SU-DHL-6 (cell line): ENCODE results near the gene CFAP141.
"Not testable (repeated sequence)": the region's sequence is repeated elsewhere in the genome, so short reads cannot be mapped to it uniquely, and the experiment has no call there.

ENCODE experiments used
- H2AFZ ChIP-seq: fragments of 200-600 bp; sonication (generic); 2 replicates; pipeline ENCODE4 v1.6.1; 2014; ENCODE audit warnings: low read depth, mild to moderate bottlenecking, moderate library complexity, mixed read lengths, antibody characterized with exemption, low read length; ENCODE audit not compliant: severe bottlenecking
- H3F3A ChIP-seq: fragments of 200-600 bp; shearing (Covaris generic); 2 replicates; pipeline ENCODE4 v1.6.0; 2016; ENCODE audit warnings: antibody characterized with exemption, mild to moderate bottlenecking; ENCODE audit not compliant: insufficient read depth
- H3K27ac ChIP-seq: fragments of 200-600 bp; sonication (generic); 2 replicates; pipeline ENCODE4 v1.5.1; 2016; ENCODE audit warnings: low read depth, mild to moderate bottlenecking, low read length, moderate library complexity, mixed read lengths
- H3K27me3 ChIP-seq: fragments of 200-600 bp; sonication (generic), shearing (Covaris generic); 2 replicates; pipeline ENCODE4 v1.6.0; 2014; ENCODE audit warnings: mild to moderate bottlenecking, low read length
- H3K36me3 ChIP-seq: fragments of 200-600 bp; sonication (generic); 2 replicates; pipeline ENCODE4 v1.6.1; 2014; ENCODE audit warnings: mild to moderate bottlenecking, low read length, mixed read lengths
- H3K4me2 ChIP-seq: fragments of 300-600, 200-600 bp; shearing (Covaris generic), sonication (generic); 2 replicates; pipeline ENCODE4 v1.6.0; 2014; ENCODE audit warnings: low read length, low read depth, mild to moderate bottlenecking; ENCODE audit not compliant: poor library complexity, severe bottlenecking
- H3K4me3 ChIP-seq: fragments of 200-600 bp; sonication (generic); 2 replicates; pipeline ENCODE4 v1.5.1; 2014; ENCODE audit warnings: antibody characterized with exemption, low read length, mild to moderate bottlenecking, mixed read lengths; ENCODE audit not compliant: insufficient read depth, poor library complexity, severe bottlenecking
- H3K79me2 ChIP-seq: fragments of 200-600 bp; sonication (generic); 2 replicates; pipeline ENCODE4 v1.6.1; 2014; ENCODE audit warnings: mild to moderate bottlenecking, low read length, moderate library complexity; ENCODE audit not compliant: insufficient read depth
- H3K9ac ChIP-seq: fragments of 200-600 bp; sonication (generic); 2 replicates; pipeline ENCODE4 v1.7.0; 2014; ENCODE audit warnings: mild to moderate bottlenecking, low read length
- H3K9me2 ChIP-seq: fragments of 200-600 bp; sonication (generic); replicated peaks from 2 replicates; pipeline ENCODE4 v1.6.1; 2014; ENCODE audit warnings: low read length; ENCODE audit not compliant: insufficient read depth
- H3K9me3 ChIP-seq: fragments of 200-600 bp; sonication (generic); 2 replicates; pipeline ENCODE4 v1.6.1; 2014; ENCODE audit warnings: low read length, mixed read lengths; ENCODE audit not compliant: insufficient read depth
- H4K20me1 ChIP-seq: fragments of 200-600 bp; sonication (generic); 2 replicates; pipeline ENCODE4 v1.6.1; 2014; ENCODE audit warnings: low read depth, mild to moderate bottlenecking, antibody characterized with exemption, low read length, moderate library complexity, mixed read lengths
- CTCF ChIP-seq: fragments of 200-600 bp; sonication (generic); IDR thresholded peaks from one replicate; pipeline ENCODE4 v1.5.1; 2017; ENCODE audit warnings: antibody characterized with exemption, mild to moderate bottlenecking, low read length, moderate library complexity; ENCODE audit not compliant: insufficient read depth, poor library complexity, severe bottlenecking
- EZH2phosphoT487 ChIP-seq: fragments of 200-600 bp; sonication (generic), shearing (Covaris generic); conservative IDR thresholded peaks from 2 replicates; pipeline ENCODE4 v1.6.1; 2018; ENCODE audit warnings: mild to moderate bottlenecking, antibody characterized with exemption, low read length, moderate library complexity, mixed read lengths

Gene CFAP141

GRCh38 chr1:154212083-154212482 lies 6.0 kb upstream of the CFAP141 start:
- H3F3A ChIP-seq: no peaks in the 10 kb centered on the region
- H3K9me3 ChIP-seq: no peaks in the 10 kb centered on the region
- TF ChIP-seq EZH2phosphoT487: no peak
- TF ChIP-seq CTCF: no peak
- no peak overlapping the region for H3K27ac ChIP-seq
- no peak overlapping the region for H2AFZ ChIP-seq
- peaks cover 16% of the 10 kb centered on the region for H3K79me2 ChIP-seq
- no peaks in the 10 kb centered on the region for H4K20me1 ChIP-seq
- H3K36me3 ChIP-seq: peaks cover 19% of the 10 kb centered on the region; the same call in 1 of the 2 replicates
- H3K4me2 ChIP-seq: no peak overlapping the region
- no peaks in the 10 kb centered on the region for H3K27me3 ChIP-seq
- H3K4me3 ChIP-seq: no peak overlapping the region
- H3K9ac ChIP-seq: no peak overlapping the region
- H3K9me2 ChIP-seq: no peaks in the 10 kb centered on the region

GRCh38 chr1:154208677-154209388 lies 2.7 kb upstream of the CFAP141 start:
- Histone ChIP-seq H3F3A (0 out of 2 replicates have a peak, but pooled peaks cover 9% of the 10 kb centered on the region), H3K36me3 (peaks cover 22% of the 10 kb centered on the region; the same call in 1 of the 2 replicates)

GRCh38 chr1:154207262-154207661 lies 1.1 kb upstream of the CFAP141 start:
- Histone ChIP-seq H3F3A (0 out of 2 replicates have a peak, but pooled peaks cover 9% of the 10 kb centered on the region), H2AFZ (no peak overlapping the region), H3K4me3 (no peak overlapping the region), H3K4me2 (no peak overlapping the region), H3K79me2 (no peaks in the 10 kb centered on the region), H3K27ac (no peak overlapping the region), H3K9ac (no peak overlapping the region), H3K36me3 (peaks cover 11% of the 10 kb centered on the region; the same call in 1 of the 2 replicates), H4K20me1 (no peaks in the 10 kb centered on the region), H3K27me3 (no peaks in the 10 kb centered on the region), H3K9me2 (no peaks in the 10 kb centered on the region), H3K9me3 (no peaks in the 10 kb centered on the region)
- no peak for TF ChIP-seq CTCF
- TF ChIP-seq EZH2phosphoT487: no peak

More at GRCh38 chr1:154208677-154209388, 2.7 kb upstream of the CFAP141 start:
- no peaks in the 10 kb centered on the region; the same call in 1 of the 2 replicates for H3K79me2 ChIP-seq
- no peaks in the 10 kb centered on the region for H3K9me3 ChIP-seq
- no peaks in the 10 kb centered on the region for H4K20me1 ChIP-seq
- H3K4me2 ChIP-seq: no peak overlapping the region
- no peaks in the 10 kb centered on the region for H3K9me2 ChIP-seq
- H3K27me3 ChIP-seq: no peaks in the 10 kb centered on the region
- no peak overlapping the region for H2AFZ ChIP-seq
- no peak for TF ChIP-seq EZH2phosphoT487
- no peak for TF ChIP-seq CTCF
- H3K27ac ChIP-seq: no peak overlapping the region
- no peak overlapping the region for H3K4me3 ChIP-seq
- no peak overlapping the region for H3K9ac ChIP-seq

GRCh38 chr1:154205778-154206177 lies 355 bp downstream of the CFAP141 start:
- H3K79me2 ChIP-seq, H3F3A ChIP-seq, H3K27ac ChIP-seq, H3K36me3 ChIP-seq, H2AFZ ChIP-seq, H3K9ac ChIP-seq, H3K4me3 ChIP-seq, H4K20me1 ChIP-seq, H3K9me3 ChIP-seq, H3K9me2 ChIP-seq, H3K4me2 ChIP-seq, H3K27me3 ChIP-seq: not testable (repeated sequence)
